SK-N-SH treated with all-trans-retinoic acid at 6 μM for 48 hours (cell line): ENCODE data around the gene CCDC106.

Experiments used
- ATAC-seq: fragments of 200-7000 bp; cut with Tn5 transposase; 3 replicates; pipeline ENCODE4 v1.9.1; 2020; ENCODE audit warnings: mild to moderate bottlenecking, moderate library complexity
- ARNTL ChIP-seq: fragments of 450-650 bp; formaldehyde crosslinking; IDR thresholded peaks from 2 replicates; pipeline ENCODE4 v1.5.0; 2020; ENCODE audit warnings: low read depth, mild to moderate bottlenecking, moderate library complexity, borderline replicate concordance
- ESRRG ChIP-seq: fragments of 250-450 bp; sonication (Bioruptor Pico); IDR thresholded peaks from 2 replicates; pipeline ENCODE4 v1.6.1; 2021; ENCODE audit warnings: mild to moderate bottlenecking
- ISL1 ChIP-seq: fragments of 250-450 bp; sonication (Bioruptor Pico); IDR thresholded peaks from 2 replicates; pipeline ENCODE4 v2.1.2; 2022; ENCODE audit warnings: mild to moderate bottlenecking, moderate library complexity
- OSR1 ChIP-seq: fragments of 250-450 bp; sonication (Bioruptor Pico); IDR thresholded peaks from 2 replicates; pipeline ENCODE4 v1.8.0; 2022; ENCODE audit warnings: moderate library complexity, mild to moderate bottlenecking, inconsistent platforms
- PPARA ChIP-seq: fragments of 250-450 bp; sonication (Bioruptor Pico); IDR thresholded peaks from 2 replicates; pipeline ENCODE4 v1.5.0; 2020; ENCODE audit warnings: mild to moderate bottlenecking, borderline replicate concordance
- RARB ChIP-seq: fragments of 250-450 bp; sonication (Bioruptor Pico); IDR thresholded peaks from 2 replicates; pipeline ENCODE4 v1.8.0; 2021; ENCODE audit warnings: mild to moderate bottlenecking, moderate library complexity
- SNAI2 ChIP-seq: fragments of 250-450 bp; sonication (Bioruptor Pico); IDR thresholded peaks from 2 replicates; pipeline ENCODE4 v1.5.0; 2020; ENCODE audit warnings: mild to moderate bottlenecking, moderate library complexity
- TCF4 ChIP-seq: fragments of 250-450 bp; sonication (Bioruptor Pico); IDR thresholded peaks from 2 replicates; pipeline ENCODE4 v1.8.0; 2021; ENCODE audit warnings: mild to moderate bottlenecking, moderate library complexity, borderline replicate concordance
- ZC3H10 ChIP-seq: fragments of 250-450 bp; sonication (Bioruptor Pico); IDR thresholded peaks from 2 replicates; pipeline ENCODE4 v1.5.1; 2021; ENCODE audit warnings: mild to moderate bottlenecking, moderate library complexity
- ZFP3 ChIP-seq: fragments of 250-450 bp; sonication (Bioruptor Pico); IDR thresholded peaks from 2 replicates; pipeline ENCODE4 v1.5.0; 2020; ENCODE audit warnings: mild to moderate bottlenecking, moderate library complexity
- ZFP30 ChIP-seq: fragments of 450-650 bp; formaldehyde crosslinking; IDR thresholded peaks from 2 replicates; pipeline ENCODE4 v1.5.0; 2022; ENCODE audit warnings: mild to moderate bottlenecking, moderate library complexity
- ZNF565 ChIP-seq: fragments of 450-650 bp; formaldehyde crosslinking; conservative IDR thresholded peaks from 2 replicates; pipeline ENCODE4 v1.5.0; 2020; ENCODE audit warnings: low read depth, mild to moderate bottlenecking, moderate library complexity
- ZNF70 ChIP-seq: fragments of 450-650 bp; formaldehyde crosslinking; IDR thresholded peaks from 2 replicates; pipeline ENCODE4 v1.5.0; 2020; ENCODE audit warnings: mild to moderate bottlenecking, moderate library complexity
- ZNF8 ChIP-seq: fragments of 450-650 bp; formaldehyde crosslinking; IDR thresholded peaks from 2 replicates; pipeline ENCODE4 v1.5.0; 2020; ENCODE audit warnings: mild to moderate bottlenecking, moderate library complexity
- TF ChIP-seq, protein P1 (sequence below): fragments of 250-450 bp; sonication (Bioruptor Pico); IDR thresholded peaks from 2 replicates; pipeline ENCODE4 v1.8.0; 2021; ENCODE audit warnings: low read depth, mild to moderate bottlenecking, moderate library complexity, borderline replicate concordance
- TF ChIP-seq, protein P2 (sequence below): fragments of 250-450 bp; sonication (Bioruptor Pico); IDR thresholded peaks from 2 replicates; pipeline ENCODE4 v1.8.0; 2020; ENCODE audit warnings: mild to moderate bottlenecking, moderate library complexity, borderline replicate concordance
- TF ChIP-seq, protein P3 (sequence below): fragments of 250-450 bp; sonication (Bioruptor Pico); IDR thresholded peaks from 2 replicates; pipeline ENCODE4 v1.5.0; 2020; ENCODE audit warnings: mild to moderate bottlenecking, moderate library complexity
- TF ChIP-seq, protein P4 (sequence below): fragments of 250-450 bp; sonication (Bioruptor Pico); IDR thresholded peaks from 2 replicates; pipeline ENCODE4 v1.5.1; 2021; ENCODE audit warnings: mild to moderate bottlenecking, moderate library complexity
- TF ChIP-seq, protein P5 (sequence below): fragments of 250-450 bp; sonication (Bioruptor Pico); IDR thresholded peaks from 2 replicates; pipeline ENCODE4 v1.5.1; 2020; ENCODE audit warnings: low read depth, mild to moderate bottlenecking, moderate library complexity

Gene CCDC106

DNA sequence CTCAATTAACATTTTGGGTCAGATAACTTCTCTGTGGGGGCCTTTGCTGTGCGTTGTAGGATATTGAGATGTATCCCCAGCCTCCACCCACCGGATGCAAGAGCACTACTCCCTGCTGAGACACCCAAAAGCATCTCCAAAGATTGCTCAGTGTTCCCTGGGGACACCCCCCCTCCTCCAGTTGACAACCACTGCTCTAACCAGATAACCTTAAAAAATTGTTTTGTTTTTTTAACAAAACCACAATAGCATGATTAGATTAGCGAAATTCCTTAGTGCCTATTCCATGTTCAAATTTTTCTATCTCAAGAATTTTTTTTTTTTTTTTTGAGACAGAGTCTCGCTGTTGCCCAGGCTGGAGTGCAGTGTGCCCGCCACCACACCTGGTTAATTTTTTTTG is 24.4 kb downstream of the CCDC106 start:
- no peak for ATAC-seq
- TF ChIP-seq RARB (CRISPR knock-in tag) (no peak), ESRRG (CRISPR knock-in tag) (no peak), ARNTL (CRISPR knock-in tag) (no peak), ZFP3 (CRISPR knock-in tag) (no peak), ZFP30 (CRISPR knock-in tag) (no peak), OSR1 (CRISPR knock-in tag) (no peak), ZNF8 (CRISPR knock-in tag) (no peak), SNAI2 (CRISPR knock-in tag) (no peak), PPARA (CRISPR knock-in tag) (no peak)
- TF ChIP-seq, protein P1, sequence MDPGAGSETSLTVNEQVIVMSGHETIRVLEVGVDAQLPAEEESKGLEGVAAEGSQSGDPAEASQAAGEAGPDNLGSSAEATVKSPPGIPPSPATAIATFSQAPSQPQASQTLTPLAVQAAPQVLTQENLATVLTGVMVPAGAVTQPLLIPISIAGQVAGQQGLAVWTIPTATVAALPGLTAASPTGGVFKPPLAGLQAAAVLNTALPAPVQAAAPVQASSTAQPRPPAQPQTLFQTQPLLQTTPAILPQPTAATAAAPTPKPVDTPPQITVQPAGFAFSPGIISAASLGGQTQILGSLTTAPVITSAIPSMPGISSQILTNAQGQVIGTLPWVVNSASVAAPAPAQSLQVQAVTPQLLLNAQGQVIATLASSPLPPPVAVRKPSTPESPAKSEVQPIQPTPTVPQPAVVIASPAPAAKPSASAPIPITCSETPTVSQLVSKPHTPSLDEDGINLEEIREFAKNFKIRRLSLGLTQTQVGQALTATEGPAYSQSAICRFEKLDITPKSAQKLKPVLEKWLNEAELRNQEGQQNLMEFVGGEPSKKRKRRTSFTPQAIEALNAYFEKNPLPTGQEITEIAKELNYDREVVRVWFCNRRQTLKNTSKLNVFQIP (CRISPR knock-in tag), result no peak
- TF ChIP-seq, protein P2, sequence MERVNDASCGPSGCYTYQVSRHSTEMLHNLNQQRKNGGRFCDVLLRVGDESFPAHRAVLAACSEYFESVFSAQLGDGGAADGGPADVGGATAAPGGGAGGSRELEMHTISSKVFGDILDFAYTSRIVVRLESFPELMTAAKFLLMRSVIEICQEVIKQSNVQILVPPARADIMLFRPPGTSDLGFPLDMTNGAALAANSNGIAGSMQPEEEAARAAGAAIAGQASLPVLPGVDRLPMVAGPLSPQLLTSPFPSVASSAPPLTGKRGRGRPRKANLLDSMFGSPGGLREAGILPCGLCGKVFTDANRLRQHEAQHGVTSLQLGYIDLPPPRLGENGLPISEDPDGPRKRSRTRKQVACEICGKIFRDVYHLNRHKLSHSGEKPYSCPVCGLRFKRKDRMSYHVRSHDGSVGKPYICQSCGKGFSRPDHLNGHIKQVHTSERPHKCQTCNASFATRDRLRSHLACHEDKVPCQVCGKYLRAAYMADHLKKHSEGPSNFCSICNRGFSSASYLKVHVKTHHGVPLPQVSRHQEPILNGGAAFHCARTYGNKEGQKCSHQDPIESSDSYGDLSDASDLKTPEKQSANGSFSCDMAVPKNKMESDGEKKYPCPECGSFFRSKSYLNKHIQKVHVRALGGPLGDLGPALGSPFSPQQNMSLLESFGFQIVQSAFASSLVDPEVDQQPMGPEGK (CRISPR knock-in tag), result no peak
- TF ChIP-seq, protein P3, sequence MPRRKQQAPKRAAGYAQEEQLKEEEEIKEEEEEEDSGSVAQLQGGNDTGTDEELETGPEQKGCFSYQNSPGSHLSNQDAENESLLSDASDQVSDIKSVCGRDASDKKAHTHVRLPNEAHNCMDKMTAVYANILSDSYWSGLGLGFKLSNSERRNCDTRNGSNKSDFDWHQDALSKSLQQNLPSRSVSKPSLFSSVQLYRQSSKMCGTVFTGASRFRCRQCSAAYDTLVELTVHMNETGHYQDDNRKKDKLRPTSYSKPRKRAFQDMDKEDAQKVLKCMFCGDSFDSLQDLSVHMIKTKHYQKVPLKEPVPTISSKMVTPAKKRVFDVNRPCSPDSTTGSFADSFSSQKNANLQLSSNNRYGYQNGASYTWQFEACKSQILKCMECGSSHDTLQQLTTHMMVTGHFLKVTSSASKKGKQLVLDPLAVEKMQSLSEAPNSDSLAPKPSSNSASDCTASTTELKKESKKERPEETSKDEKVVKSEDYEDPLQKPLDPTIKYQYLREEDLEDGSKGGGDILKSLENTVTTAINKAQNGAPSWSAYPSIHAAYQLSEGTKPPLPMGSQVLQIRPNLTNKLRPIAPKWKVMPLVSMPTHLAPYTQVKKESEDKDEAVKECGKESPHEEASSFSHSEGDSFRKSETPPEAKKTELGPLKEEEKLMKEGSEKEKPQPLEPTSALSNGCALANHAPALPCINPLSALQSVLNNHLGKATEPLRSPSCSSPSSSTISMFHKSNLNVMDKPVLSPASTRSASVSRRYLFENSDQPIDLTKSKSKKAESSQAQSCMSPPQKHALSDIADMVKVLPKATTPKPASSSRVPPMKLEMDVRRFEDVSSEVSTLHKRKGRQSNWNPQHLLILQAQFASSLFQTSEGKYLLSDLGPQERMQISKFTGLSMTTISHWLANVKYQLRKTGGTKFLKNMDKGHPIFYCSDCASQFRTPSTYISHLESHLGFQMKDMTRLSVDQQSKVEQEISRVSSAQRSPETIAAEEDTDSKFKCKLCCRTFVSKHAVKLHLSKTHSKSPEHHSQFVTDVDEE (CRISPR knock-in tag), result no peak

DNA sequence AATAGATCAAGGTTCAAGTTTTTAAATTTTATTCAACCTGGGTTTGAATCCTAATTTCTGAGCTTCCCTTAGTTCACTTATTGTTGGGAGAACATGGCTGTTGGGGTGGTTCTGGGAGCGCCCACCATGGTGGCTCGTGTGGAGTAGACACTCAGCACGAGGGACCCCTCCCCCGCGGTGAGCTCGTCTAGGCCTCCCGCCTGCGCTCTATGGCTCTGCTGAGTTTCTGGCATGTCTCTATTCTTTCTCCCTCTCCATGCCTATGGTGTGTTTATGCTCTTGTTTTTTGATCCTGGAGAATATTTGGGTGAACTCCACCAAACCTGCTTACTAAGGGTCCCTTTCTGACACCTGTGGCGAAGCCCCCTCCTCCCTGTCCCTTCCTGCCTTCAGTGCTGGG is 25.5 kb downstream of the CCDC106 start:
- no peak for ATAC-seq
- no peak for TF ChIP-seq TCF4 (CRISPR knock-in tag)
- TF ChIP-seq, protein P3 (CRISPR knock-in tag), result no peak
- TF ChIP-seq OSR1 (CRISPR knock-in tag), result no peak
- no peak for TF ChIP-seq ZFP3 (CRISPR knock-in tag)
- TF ChIP-seq ISL1 (CRISPR knock-in tag), result no peak
- TF ChIP-seq, protein P4, sequence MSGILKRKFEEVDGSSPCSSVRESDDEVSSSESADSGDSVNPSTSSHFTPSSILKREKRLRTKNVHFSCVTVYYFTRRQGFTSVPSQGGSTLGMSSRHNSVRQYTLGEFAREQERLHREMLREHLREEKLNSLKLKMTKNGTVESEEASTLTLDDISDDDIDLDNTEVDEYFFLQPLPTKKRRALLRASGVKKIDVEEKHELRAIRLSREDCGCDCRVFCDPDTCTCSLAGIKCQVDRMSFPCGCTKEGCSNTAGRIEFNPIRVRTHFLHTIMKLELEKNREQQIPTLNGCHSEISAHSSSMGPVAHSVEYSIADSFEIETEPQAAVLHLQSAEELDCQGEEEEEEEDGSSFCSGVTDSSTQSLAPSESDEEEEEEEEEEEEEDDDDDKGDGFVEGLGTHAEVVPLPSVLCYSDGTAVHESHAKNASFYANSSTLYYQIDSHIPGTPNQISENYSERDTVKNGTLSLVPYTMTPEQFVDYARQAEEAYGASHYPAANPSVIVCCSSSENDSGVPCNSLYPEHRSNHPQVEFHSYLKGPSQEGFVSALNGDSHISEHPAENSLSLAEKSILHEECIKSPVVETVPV (CRISPR knock-in tag), result no peak
- TF ChIP-seq ZFP30 (CRISPR knock-in tag), result no peak
- TF ChIP-seq, protein P2 (CRISPR knock-in tag), result no peak
- no peak for TF ChIP-seq SNAI2 (CRISPR knock-in tag)
- TF ChIP-seq ZNF8 (CRISPR knock-in tag), result no peak

DNA sequence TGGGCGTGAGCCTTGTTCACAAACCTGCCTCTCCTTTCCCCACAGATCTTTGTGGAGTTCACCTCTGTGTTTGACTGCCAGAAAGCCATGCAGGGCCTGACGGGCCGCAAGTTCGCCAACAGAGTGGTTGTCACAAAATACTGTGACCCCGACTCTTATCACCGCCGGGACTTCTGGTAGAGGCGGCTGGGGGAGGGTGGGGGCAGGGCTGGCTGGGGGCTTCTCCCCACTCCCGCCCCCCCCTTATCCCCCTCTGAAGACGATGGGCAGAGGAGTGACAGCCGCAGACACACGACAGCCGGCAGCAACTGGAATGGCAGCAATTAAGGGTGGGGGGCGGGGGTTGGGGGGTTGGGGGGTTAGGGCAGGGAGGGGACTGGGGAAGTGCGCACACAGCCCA is 25.9 kb downstream of the CCDC106 start:
- TF ChIP-seq, protein P2 (CRISPR knock-in tag), result no peak
- TF ChIP-seq OSR1 (CRISPR knock-in tag) (no peak), ZNF565 (CRISPR knock-in tag) (no peak), ZC3H10 (CRISPR knock-in tag) (no peak), ZNF70 (CRISPR knock-in tag) (no peak), ESRRG (CRISPR knock-in tag) (no peak), ZFP30 (CRISPR knock-in tag) (no peak), PPARA (CRISPR knock-in tag) (no peak)
- TF ChIP-seq, protein P5, sequence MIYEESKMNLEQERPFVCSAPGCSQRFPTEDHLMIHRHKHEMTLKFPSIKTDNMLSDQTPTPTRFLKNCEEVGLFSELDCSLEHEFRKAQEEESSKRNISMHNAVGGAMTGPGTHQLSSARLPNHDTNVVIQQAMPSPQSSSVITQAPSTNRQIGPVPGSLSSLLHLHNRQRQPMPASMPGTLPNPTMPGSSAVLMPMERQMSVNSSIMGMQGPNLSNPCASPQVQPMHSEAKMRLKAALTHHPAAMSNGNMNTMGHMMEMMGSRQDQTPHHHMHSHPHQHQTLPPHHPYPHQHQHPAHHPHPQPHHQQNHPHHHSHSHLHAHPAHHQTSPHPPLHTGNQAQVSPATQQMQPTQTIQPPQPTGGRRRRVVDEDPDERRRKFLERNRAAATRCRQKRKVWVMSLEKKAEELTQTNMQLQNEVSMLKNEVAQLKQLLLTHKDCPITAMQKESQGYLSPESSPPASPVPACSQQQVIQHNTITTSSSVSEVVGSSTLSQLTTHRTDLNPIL (CRISPR knock-in tag), result no peak
- ATAC-seq, result no peak
